GM12878 (cell line): ENCODE data around the gene PIK3R5. TPM values are rescaled to one million over a fixed set of nuclear protein-coding genes. Genes with fewer than 3 reads are reported as not detected.

ENCODE experiments used
- CREM ChIP-seq: IDR thresholded peaks from 2 replicates; pipeline ENCODE4 v1.6.1; 2014; ENCODE audit warnings: antibody characterized with exemption, low read depth
- EZH2 ChIP-seq: IDR thresholded peaks from 2 replicates; pipeline ENCODE4 v1.6.1; 2012; ENCODE audit warnings: low read depth, mild to moderate bottlenecking, control low read depth, inconsistent platforms, low read length, borderline replicate concordance; ENCODE audit not compliant: control insufficient read depth
- IRF4 ChIP-seq: IDR thresholded peaks from 2 replicates; pipeline ENCODE4 v1.6.1; 2011; ENCODE audit warnings: low read depth, low read length
- RAD21 ChIP-seq: IDR thresholded peaks from 2 replicates; pipeline ENCODE4 v1.6.1; 2011; ENCODE audit warnings: mild to moderate bottlenecking, low read depth, low read length, moderate library complexity; ENCODE audit not compliant: insufficient read depth
- RELB ChIP-seq: fragments of 450-650 bp; IDR thresholded peaks from 2 replicates; pipeline ENCODE4 v1.6.1; 2017; ENCODE audit warnings: low read depth, mild to moderate bottlenecking, moderate library complexity
- STAT3 ChIP-seq: IDR thresholded peaks from 2 replicates; pipeline ENCODE4 v1.6.1; 2011; ENCODE audit warnings: low read depth, low read length, improper control_type of control experiment
- TAF1 ChIP-seq: IDR thresholded peaks from 2 replicates; pipeline ENCODE4 v1.6.1; 2011; ENCODE audit warnings: mild to moderate bottlenecking, low read depth, low read length, borderline replicate concordance
- TCF3 ChIP-seq: IDR thresholded peaks from 2 replicates; pipeline ENCODE4 v1.6.1; 2012; ENCODE audit warnings: low read depth, mild to moderate bottlenecking, low read length, borderline replicate concordance; ENCODE audit not compliant: insufficient read depth
- USF2 ChIP-seq: IDR thresholded peaks from 2 replicates; pipeline ENCODE4 v1.6.1; 2011; ENCODE audit warnings: low read depth, low read length, improper control_type of control experiment, borderline replicate concordance
- ZNF24 ChIP-seq: fragments of 450-650 bp; IDR thresholded peaks from 2 replicates; pipeline ENCODE4 v1.6.1; 2017; ENCODE audit warnings: antibody characterized with exemption, mild to moderate bottlenecking
- polyA plus RNA-seq, 11 experiments: library from polyadenylated mRNA; depleted of rRNA in 4 of 11; unstranded in 6 of 11; stranded (reverse) in 5 of 11; fragments of >200 nt; fragmentation: Nextera tagmentation in 4 of 11; fragmentation: Illumina TruSeq in 1 of 11; extraction: Ambion mirVana in 4 of 11; extraction: Trizol in 1 of 11; gene quantifications; 1 replicate in 1 of 11; 2 replicates in 10 of 11; pipeline versions ENCODE4 v1.2.1 to v1.2.3, GENCODE V29; 2011 to 2016; ENCODE audit warnings: inconsistent platforms in 2 of 11, missing spikeins in 2 of 11, low read depth in 1 of 11
- total RNA-seq, 4 experiments: library from RNA; depleted of rRNA in 3 of 4; stranded (reverse); fragments of >200 nt in 3 of 4; fragmentation: Illumina TruSeq in 1 of 4; extraction: Trizol in 1 of 4; gene quantifications; 2 replicates each; pipeline versions ENCODE4 v1.2.1 to v1.2.3, GENCODE V29; 2013 to 2021
- TF ChIP-seq, protein P1 (sequence below): fragments of 450-650 bp; IDR thresholded peaks from 2 replicates; pipeline ENCODE4 v1.6.1; 2017; ENCODE audit warnings: borderline replicate concordance

Gene PIK3R5
- total and polyA plus RNA-seq, 10 of the 15 experiments (the other 5 are each of a cell fraction or from before 2014, with no cell fraction given): 9.5 to 50.8 (median 35.5) TPM

- TF ChIP-seq USF2 (peak; percentile 86), CREM (peak; percentile 55; the same call in 1 of the 2 replicates), RAD21 (peak; percentile 30; the same call in 1 of the 2 replicates), IRF4 (peak; percentile 63), ZNF24 (peak; percentile 86), EZH2 (no peak), TAF1 (no peak), RELB (peak; percentile 44; the same call in 1 of the 2 replicates), STAT3 (no peak), TCF3 (peak; percentile 54)
- TF ChIP-seq, protein P1, sequence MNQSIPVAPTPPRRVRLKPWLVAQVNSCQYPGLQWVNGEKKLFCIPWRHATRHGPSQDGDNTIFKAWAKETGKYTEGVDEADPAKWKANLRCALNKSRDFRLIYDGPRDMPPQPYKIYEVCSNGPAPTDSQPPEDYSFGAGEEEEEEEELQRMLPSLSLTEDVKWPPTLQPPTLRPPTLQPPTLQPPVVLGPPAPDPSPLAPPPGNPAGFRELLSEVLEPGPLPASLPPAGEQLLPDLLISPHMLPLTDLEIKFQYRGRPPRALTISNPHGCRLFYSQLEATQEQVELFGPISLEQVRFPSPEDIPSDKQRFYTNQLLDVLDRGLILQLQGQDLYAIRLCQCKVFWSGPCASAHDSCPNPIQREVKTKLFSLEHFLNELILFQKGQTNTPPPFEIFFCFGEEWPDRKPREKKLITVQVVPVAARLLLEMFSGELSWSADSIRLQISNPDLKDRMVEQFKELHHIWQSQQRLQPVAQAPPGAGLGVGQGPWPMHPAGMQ: no peak
These were observed 106.3 kb downstream of the PIK3R5 start (continued) for GRCh38 chr17:8859027-8859803.
